ENCODE data around the gene SEZ6L. TPM values are rescaled to one million over a fixed set of nuclear protein-coding genes. Genes with fewer than 3 reads are reported as not detected.

The SEZ6L gene
- total RNA-seq, 1 experiment from 2014 or later, result 0.13 TPM

GRCh38 chr22:26404851-26405421 is 235.7 kb downstream of the SEZ6L start:
- no peaks in the 10 kb centered on the region for H3K27me3 ChIP-seq (ENCODE audit: insufficient read depth, low read length)
- no peaks in the 10 kb centered on the region for H3K79me2 ChIP-seq (ENCODE audit: insufficient read depth, low read length)
- H3K18ac ChIP-seq (ENCODE audit: insufficient read length, low read depth, low read length), result no peak overlapping the region
- peaks cover 7 to 14% of the 10 kb centered on the region in 2 experiments for H3K4me1 Mint-ChIP-seq
- no peak overlapping the region for H3K27ac Mint-ChIP-seq
- no peak overlapping the region for H2BK12ac ChIP-seq (ENCODE audit: insufficient read length, low read depth, low read length)
- no peak for DNase-seq
- TF ChIP-seq CTCF (conservative IDR thresholded peaks at IDR 0.05), result no peak
- H3K4me3 Mint-ChIP-seq, result no peak overlapping the region
- H3K9ac ChIP-seq (ENCODE audit: extremely low read depth, insufficient read length, low read length), result no peak overlapping the region
- H4K91ac ChIP-seq (ENCODE audit: insufficient read length, low read depth, low read length), result no peak overlapping the region
- no peaks in the 10 kb centered on the region for H3K9me3 ChIP-seq (ENCODE audit: control insufficient read depth, low read depth, low read length)
- H3K36me3 Mint-ChIP-seq (ENCODE audit: insufficient read depth in 1 of 3, low read depth in 3 of 3), result no peaks in the 10 kb centered on the region
- no CpG with 5 or more reads among the region's 6 CpGs for WGBS (ENCODE audit: extremely low coverage, insufficient read length, low lambda C conversion rate)
- H2BK5ac ChIP-seq (ENCODE audit: insufficient read length, low read length), result no peak overlapping the region
- no peaks in the 10 kb centered on the region for H3K79me1 ChIP-seq (ENCODE audit: insufficient read depth, low read depth, low read length, poor library complexity, severe bottlenecking)
- no peak overlapping the region for H3K23ac ChIP-seq (ENCODE audit: insufficient read length, low read depth, low read length)
- H3K14ac ChIP-seq (ENCODE audit: insufficient read depth, low read length), result no peak overlapping the region
- no peak overlapping the region for H3K4ac ChIP-seq (ENCODE audit: low read depth, low read length)
- H4K5ac ChIP-seq (ENCODE audit: insufficient read length, low read depth, low read length), result no peak overlapping the region
- H3K27me3 Mint-ChIP-seq (ENCODE audit: low read depth), result peaks cover 5% of the 10 kb centered on the region
- no peak overlapping the region for H2BK20ac ChIP-seq (ENCODE audit: low read depth, low read length, poor library complexity, severe bottlenecking)
- H2BK120ac ChIP-seq (ENCODE audit: low read depth, low read length, poor library complexity, severe bottlenecking), result no peak overlapping the region
- H2AFZ ChIP-seq (ENCODE audit: low read length), result no peak overlapping the region
- H3K4me1 ChIP-seq (ENCODE audit: insufficient read depth, low read length), result peaks cover 5% of the 10 kb centered on the region; the same call in 1 of the 2 replicates
- no peaks in the 10 kb centered on the region for H4K20me1 ChIP-seq (ENCODE audit: control insufficient read depth, insufficient read depth, insufficient read length)
- H2AK5ac ChIP-seq (ENCODE audit: insufficient read length, low read length), result no peak overlapping the region
- no peaks in the 10 kb centered on the region for H3K23me2 ChIP-seq (ENCODE audit: insufficient read length, low read depth, low read length, poor library complexity, severe bottlenecking)
- no peak overlapping the region for H3T11ph ChIP-seq (ENCODE audit: low read length)
- no peak overlapping the region for H3K56ac ChIP-seq (ENCODE audit: insufficient read length, low read depth, low read length)
- no peak overlapping the region for H3K27ac ChIP-seq (ENCODE audit: insufficient read length, low read depth, low read length)
- H4K8ac ChIP-seq (replicated peaks; ENCODE audit: insufficient read length, low read depth, low read length), result no peak overlapping the region
- H2BK15ac ChIP-seq (ENCODE audit: low read depth, low read length), result no peak overlapping the region
- H3K9me3 Mint-ChIP-seq, result no peaks in the 10 kb centered on the region
- no peak overlapping the region for H3K4me2 ChIP-seq (ENCODE audit: insufficient read depth, insufficient read length, low read length)
